T47D (cell line): ENCODE results near the gene SH3GL3.

ENCODE experiments used
- DNase-seq, 2 experiments: peaks; one replicate each; pipeline versions ENCODE4 v3.0.0 to v3.0.0-alpha.2; 2011 to 2012; ENCODE audit warnings: low read depth in 1 of 2, low spot score in 1 of 2
- JUND ChIP-seq: IDR thresholded peaks from 2 replicates; pipeline ENCODE4 v1.6.1; 2012; ENCODE audit warnings: low read depth
- in situ Hi-C: cut with HindIII; loops from 2 replicates; pipeline ENCODE4 v1.10.0; 2016; ENCODE audit warnings: low sequenced_read_pairs, low pct_unique_long_range_greater_than_20kb

Gene SH3GL3

GRCh38 chr15:83443076-83443847, 3.9 kb upstream of the SH3GL3 start:
- in situ Hi-C loops = no loop called here
- TF ChIP-seq JUND = no peak
- no peak for DNase-seq

- no peak for TF ChIP-seq JUND
- in situ Hi-C loops = no loop called here
- DNase-seq = no peak
Measured at GRCh38 chr15:83444936-83445335, 2.2 kb upstream of the SH3GL3 start.

- in situ Hi-C loops = no loop called here
- no peak for DNase-seq
- no peak for TF ChIP-seq JUND
Measured at GRCh38 chr15:83445643-83446042, 1.5 kb upstream of the SH3GL3 start.

GRCh38 chr15:83446417-83446816, 724 bp upstream of the SH3GL3 start:
- no peak for TF ChIP-seq JUND
- DNase-seq = no peak
- in situ Hi-C loops = no loop called here

GRCh38 chr15:83449250-83449671, 2.1 kb downstream of the SH3GL3 start:
- no peak for DNase-seq
- in situ Hi-C loops = no loop called here
- TF ChIP-seq JUND = no peak

- TF ChIP-seq JUND = no peak
- in situ Hi-C loops = no loop called here
- DNase-seq = no peak
Measured at GRCh38 chr15:83449937-83450506, 2.9 kb downstream of the SH3GL3 start.

GRCh38 chr15:83457149-83457548, 10.0 kb downstream of the SH3GL3 start:
- in situ Hi-C loops = no loop called here
- TF ChIP-seq JUND = no peak
- no peak for DNase-seq

- in situ Hi-C loops = no loop called here
- no peak for DNase-seq
- TF ChIP-seq JUND = no peak
Measured at GRCh38 chr15:83458381-83458780, 11.2 kb downstream of the SH3GL3 start.

GRCh38 chr15:83462026-83462425, 14.9 kb downstream of the SH3GL3 start:
- no peak for TF ChIP-seq JUND
- in situ Hi-C loops = no loop called here
- DNase-seq = no peak

GRCh38 chr15:83462953-83463433, 15.9 kb downstream of the SH3GL3 start:
- no peak for TF ChIP-seq JUND
- in situ Hi-C loops = no loop called here
- no peak for DNase-seq

- no peak for TF ChIP-seq JUND
- in situ Hi-C loops = no loop called here
- DNase-seq = no peak
Measured at GRCh38 chr15:83470887-83471286, 23.7 kb downstream of the SH3GL3 start.

GRCh38 chr15:83471307-83471866, 24.2 kb downstream of the SH3GL3 start:
- TF ChIP-seq JUND = no peak
- in situ Hi-C loops = no loop called here
- no peak for DNase-seq

GRCh38 chr15:83472151-83472550, 25.0 kb downstream of the SH3GL3 start:
- no peak for TF ChIP-seq JUND
- no peak for DNase-seq
- in situ Hi-C loops = no loop called here
